HFF-Myc (cell line): ENCODE results near the gene AJM1.
A peak's percentile ranks its signal among the peaks of the same experiment; 100 is the strongest.
"Not testable (repeated sequence)": the region's sequence is repeated elsewhere in the genome, so short reads cannot be mapped to it uniquely, and the experiment has no call there.

Experiments
- DNase-seq: peaks from one replicate; pipeline ENCODE4 v3.0.0-alpha.2; 2011; ENCODE audit warnings: low read depth; ENCODE audit errors: extremely low read depth
- H3K4me3 ChIP-seq: replicated peaks from 2 replicates; pipeline ENCODE4 v1.5.1; 2011; ENCODE audit warnings: low read depth, mild to moderate bottlenecking, control low read depth, low read length
- CTCF ChIP-seq: IDR thresholded peaks from 2 replicates; pipeline ENCODE4 v1.5.1; 2012; ENCODE audit warnings: mild to moderate bottlenecking, low read depth, low read length, control low read depth; ENCODE audit errors: missing control alignments

Gene AJM1

GRCh38 chr9:136861874-136862457, 19.7 kb downstream of the AJM1 start:
- H3K4me3 ChIP-seq, result no peak overlapping the region
- no peak for DNase-seq
- TF ChIP-seq CTCF, result no peak

- H3K4me3 ChIP-seq, result no peak overlapping the region
- no peak for TF ChIP-seq CTCF
- DNase-seq, result no peak
Measured at GRCh38 chr9:136862849-136863622, 20.8 kb downstream of the AJM1 start.

GRCh38 chr9:136863623-136864273, 21.5 kb downstream of the AJM1 start:
- DNase-seq, result no peak
- TF ChIP-seq CTCF, result no peak
- H3K4me3 ChIP-seq, result no peak overlapping the region

GRCh38 chr9:136865041-136865767, 22.9 kb downstream of the AJM1 start:
- H3K4me3 ChIP-seq, result peak overlapping the region; percentile 75
- DNase-seq, result no peak
- no peak for TF ChIP-seq CTCF

- no peak for DNase-seq
- H3K4me3 ChIP-seq, result peak overlapping the region; percentile 75
- TF ChIP-seq CTCF, result no peak
Measured at GRCh38 chr9:136865768-136866103, 23.5 kb downstream of the AJM1 start.

GRCh38 chr9:136866898-136867421, 24.7 kb downstream of the AJM1 start:
- H3K4me3 ChIP-seq, result peak overlapping the region; percentile 75
- DNase-seq, result not testable (repeated sequence)

- no peak overlapping the region for H3K4me3 ChIP-seq
- no peak for TF ChIP-seq CTCF
- no peak for DNase-seq
Measured at GRCh38 chr9:136867480-136867879, 25.2 kb downstream of the AJM1 start.
